LNCAP (cell line): ENCODE measurements around the gene GFPT2.

Experiments used
- CTCF ChIP-seq: fragments of 450-650 bp; IDR thresholded peaks from 2 replicates; pipeline ENCODE4 v1.5.1; 2017; ENCODE audit warnings: mild to moderate bottlenecking

Gene GFPT2

GRCh38 chr5:180353048-180353979 lies at the start of gene GFPT2:
TSS of gene GFPT2 (minus strand) at chr5:180353336. CDS start at chr5:180353217, 119 bp downstream.
- no peak for TF ChIP-seq CTCF

- TF ChIP-seq CTCF: no peak
Observed at GRCh38 chr5:180402716-180403115, 49.6 kb upstream of the GFPT2 start.

- no peak for TF ChIP-seq CTCF
Observed at GRCh38 chr5:180401229-180401907, 48.2 kb upstream of the GFPT2 start.

- TF ChIP-seq CTCF: no peak
Observed at GRCh38 chr5:180400416-180400815, 47.3 kb upstream of the GFPT2 start.

- no peak for TF ChIP-seq CTCF
Observed at GRCh38 chr5:180399401-180400215, 46.5 kb upstream of the GFPT2 start.

GRCh38 chr5:180396926-180397325 lies 43.8 kb upstream of the GFPT2 start:
- TF ChIP-seq CTCF: no peak

GRCh38 chr5:180395540-180396274 lies 42.6 kb upstream of the GFPT2 start:
- TF ChIP-seq CTCF: no peak
